ENCODE measurements around the gene WRNIP1.
"Not testable (repeated sequence)": the region's sequence is repeated elsewhere in the genome, so short reads cannot be mapped to it uniquely, and the experiment has no call there.

Gene WRNIP1

GRCh38 chr6:2786269-2786668 is 21.1 kb downstream of the WRNIP1 start:
- FAIRE-seq: no peak

- FAIRE-seq: no peak
Measured at GRCh38 chr6:2790588-2791449, 25.6 kb downstream of the WRNIP1 start.

- no peak for FAIRE-seq
Measured at GRCh38 chr6:2791450-2791974, 26.3 kb downstream of the WRNIP1 start.

GRCh38 chr6:2792330-2793110 is 27.3 kb downstream of the WRNIP1 start:
- no peak for FAIRE-seq

- no peak for FAIRE-seq
Measured at GRCh38 chr6:2793534-2794151, 28.4 kb downstream of the WRNIP1 start.

- FAIRE-seq: no peak
Measured at GRCh38 chr6:2794171-2794730, 29.1 kb downstream of the WRNIP1 start.

GRCh38 chr6:2795162-2795561 is 30.0 kb downstream of the WRNIP1 start:
- FAIRE-seq: no peak

- no peak for FAIRE-seq
Measured at GRCh38 chr6:2795956-2796355, 30.8 kb downstream of the WRNIP1 start.

- FAIRE-seq: no peak
Measured at GRCh38 chr6:2796861-2797260, 31.7 kb downstream of the WRNIP1 start.

GRCh38 chr6:2797564-2798031 is 32.4 kb downstream of the WRNIP1 start:
- no peak for FAIRE-seq

GRCh38 chr6:2798586-2799134 is 33.5 kb downstream of the WRNIP1 start:
- no peak for FAIRE-seq

- no peak for FAIRE-seq
Measured at GRCh38 chr6:2799936-2800527, 34.8 kb downstream of the WRNIP1 start.

- FAIRE-seq: no peak
Measured at GRCh38 chr6:2800552-2801316, 35.5 kb downstream of the WRNIP1 start.

GRCh38 chr6:2801687-2802086 is 36.5 kb downstream of the WRNIP1 start:
- not testable (repeated sequence) for FAIRE-seq

- no peak for FAIRE-seq
Measured at GRCh38 chr6:2802521-2803060, 37.4 kb downstream of the WRNIP1 start.

- FAIRE-seq: no peak
Measured at GRCh38 chr6:2803731-2804429, 38.7 kb downstream of the WRNIP1 start.

- FAIRE-seq: no peak
Measured at GRCh38 chr6:2804516-2804915, 39.3 kb downstream of the WRNIP1 start.

GRCh38 chr6:2805031-2805430 is 39.8 kb downstream of the WRNIP1 start:
- FAIRE-seq: no peak

- FAIRE-seq: no peak
Measured at GRCh38 chr6:2806644-2807043, 41.5 kb downstream of the WRNIP1 start.

All from colon (tissue), 2 donors.